ENCODE results near the gene NAT8.
"Not testable (repeated sequence)": the region's sequence is repeated elsewhere in the genome, so short reads cannot be mapped to it uniquely, and the experiment has no call there.

Gene NAT8

DNA sequence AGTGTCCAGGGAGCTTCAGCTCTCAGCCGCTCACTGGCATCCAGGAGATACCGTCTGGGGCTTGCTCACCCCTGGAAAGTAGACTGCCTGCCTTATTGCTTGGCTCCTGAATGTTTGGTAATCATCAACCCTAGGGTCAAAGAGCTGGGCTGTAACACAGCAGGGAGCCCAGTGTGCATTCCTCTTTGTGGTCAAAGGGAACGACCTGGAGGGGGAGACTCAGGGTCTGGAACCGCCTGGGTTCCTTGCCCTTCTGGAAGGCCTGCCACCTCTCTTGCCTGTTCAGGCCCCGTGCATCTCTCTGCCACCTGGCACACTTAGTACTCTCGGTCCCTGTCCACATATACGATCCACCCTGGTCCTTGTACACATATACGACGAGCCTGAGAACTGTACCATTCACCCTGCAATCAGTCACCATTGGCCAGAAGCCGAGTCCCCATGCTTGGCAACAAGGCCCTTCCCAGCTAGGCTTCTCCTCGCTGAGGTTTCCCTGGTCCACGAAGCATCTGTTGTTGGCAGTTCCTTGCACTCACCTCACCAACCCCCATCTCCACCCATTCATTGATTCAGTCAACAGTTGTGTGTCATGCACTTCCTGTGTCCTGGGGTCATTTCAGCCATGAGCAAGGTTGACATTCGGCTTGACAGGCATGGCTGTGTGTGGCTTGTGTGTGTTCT lies at the start of gene NAT8:
Gene NAT8, minus strand, starts transcription at position 85 of the 681 bp plus-strand sequence. CDS start 794 bp downstream, outside the sequence.
- peaks cover 0 to 3% of the 10 kb centered on the region in 2 donors for H3K4me1 ChIP-seq (ENCODE audit: control insufficient read depth in 1 of 2, insufficient read depth in 2 of 2, low read length in 2 of 2)
- H3K4me3 ChIP-seq (ENCODE audit: low read depth in 1 of 2, low read length in 2 of 2) = no peak within 1 kb of the TSS
- no peaks in the 10 kb centered on the region for H3K27me3 ChIP-seq (ENCODE audit: low read depth, low read length)
- no peaks in the 10 kb centered on the region for H3K36me3 ChIP-seq (ENCODE audit: control insufficient read depth in 1 of 2, insufficient read depth in 2 of 2, low read length in 2 of 2)
- H3K9me3 ChIP-seq (ENCODE audit: control insufficient read depth in 1 of 2, low read length in 2 of 2) = no peaks in the 10 kb centered on the region
- H3K27ac ChIP-seq (ENCODE audit: low read length) = no peak within 1 kb of the TSS

- H3K36me3 ChIP-seq (ENCODE audit: control insufficient read depth in 1 of 2, insufficient read depth in 2 of 2, low read length in 2 of 2); H3K4me1 ChIP-seq (ENCODE audit: control insufficient read depth in 1 of 2, insufficient read depth in 2 of 2, low read length in 2 of 2); H3K27me3 ChIP-seq (ENCODE audit: low read depth, low read length); H3K27ac ChIP-seq (ENCODE audit: low read length); H3K4me3 ChIP-seq (ENCODE audit: low read depth in 1 of 2, low read length in 2 of 2); H3K9me3 ChIP-seq (ENCODE audit: control insufficient read depth in 1 of 2, low read length in 2 of 2): not testable (repeated sequence)
Observed at GRCh38 chr2:73690372-73691088, 48.3 kb upstream of the NAT8 start.

DNA sequence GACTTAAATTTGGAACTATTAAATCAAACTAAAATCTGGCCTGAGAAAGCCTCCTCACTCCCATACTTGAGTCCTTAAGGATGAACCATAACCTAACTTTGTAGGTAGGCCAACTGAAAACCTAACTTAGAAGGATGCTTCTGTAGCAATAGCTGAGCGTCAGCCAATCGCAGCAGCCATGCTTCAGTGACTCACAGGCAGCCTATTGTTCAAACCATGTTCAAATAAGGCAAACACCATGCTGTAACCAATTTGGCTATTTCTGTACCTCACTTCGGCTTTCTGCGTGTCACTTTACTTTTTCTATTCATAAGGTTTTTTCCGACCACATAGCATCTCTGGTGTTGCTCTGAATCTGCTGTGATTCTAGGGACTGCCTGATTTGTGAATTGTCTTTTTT lies 46.3 kb upstream of the NAT8 start:
- H3K9me3 ChIP-seq (ENCODE audit: control insufficient read depth in 1 of 2, low read length in 2 of 2); H3K4me3 ChIP-seq (ENCODE audit: low read depth in 1 of 2, low read length in 2 of 2): not testable (repeated sequence)

DNA sequence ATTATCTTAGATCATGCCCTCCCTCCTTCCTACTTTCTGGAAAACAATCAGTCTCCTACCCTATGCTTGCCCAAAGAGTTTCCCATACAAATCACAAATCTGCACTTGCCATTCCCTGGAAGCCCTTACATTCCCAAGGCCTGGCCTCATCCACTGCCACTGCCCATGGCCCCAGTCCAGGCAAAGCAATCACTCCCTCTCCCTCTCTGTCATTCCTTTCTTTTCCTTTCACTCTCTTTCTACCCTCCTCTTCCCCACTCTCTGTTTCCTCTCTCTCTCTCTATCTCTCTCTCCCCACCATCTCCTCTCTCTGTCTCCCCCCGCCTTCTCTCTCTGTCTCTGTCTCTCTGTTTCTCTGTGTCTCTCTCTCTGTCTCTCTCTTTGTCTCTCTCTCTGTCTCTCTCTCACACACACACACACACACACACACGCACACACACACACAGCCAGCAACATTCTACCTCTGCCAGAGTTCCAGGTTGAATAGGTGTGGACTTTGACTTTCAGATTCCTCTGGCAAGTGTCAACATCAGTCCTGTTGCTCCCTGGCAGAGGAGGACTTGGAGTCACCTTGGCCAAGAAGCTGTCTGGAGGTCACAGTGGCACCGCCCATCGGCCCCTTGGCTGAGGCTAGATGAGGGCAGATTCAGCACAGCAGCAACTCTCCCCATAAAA lies 43.7 kb upstream of the NAT8 start:
- Histone ChIP-seq H3K27me3 (ENCODE audit: low read depth, low read length) (no peaks in the 10 kb centered on the region), H3K4me1 (ENCODE audit: control insufficient read depth in 1 of 2, insufficient read depth in 2 of 2, low read length in 2 of 2) (no peaks in the 10 kb centered on the region), H3K4me3 (ENCODE audit: low read depth in 1 of 2, low read length in 2 of 2) (no peak overlapping the region), H3K27ac (ENCODE audit: low read length) (no peak overlapping the region), H3K9me3 (ENCODE audit: control insufficient read depth in 1 of 2, low read length in 2 of 2) (no peaks in the 10 kb centered on the region), H3K36me3 (ENCODE audit: control insufficient read depth in 1 of 2, insufficient read depth in 2 of 2, low read length in 2 of 2) (no peaks in the 10 kb centered on the region)

More for the DNA sequence above, 46.3 kb upstream of the NAT8 start:
- H3K27ac ChIP-seq (ENCODE audit: low read length); H3K36me3 ChIP-seq (ENCODE audit: control insufficient read depth in 1 of 2, insufficient read depth in 2 of 2, low read length in 2 of 2); H3K27me3 ChIP-seq (ENCODE audit: low read depth, low read length); H3K4me1 ChIP-seq (ENCODE audit: control insufficient read depth in 1 of 2, insufficient read depth in 2 of 2, low read length in 2 of 2): not testable (repeated sequence)

DNA sequence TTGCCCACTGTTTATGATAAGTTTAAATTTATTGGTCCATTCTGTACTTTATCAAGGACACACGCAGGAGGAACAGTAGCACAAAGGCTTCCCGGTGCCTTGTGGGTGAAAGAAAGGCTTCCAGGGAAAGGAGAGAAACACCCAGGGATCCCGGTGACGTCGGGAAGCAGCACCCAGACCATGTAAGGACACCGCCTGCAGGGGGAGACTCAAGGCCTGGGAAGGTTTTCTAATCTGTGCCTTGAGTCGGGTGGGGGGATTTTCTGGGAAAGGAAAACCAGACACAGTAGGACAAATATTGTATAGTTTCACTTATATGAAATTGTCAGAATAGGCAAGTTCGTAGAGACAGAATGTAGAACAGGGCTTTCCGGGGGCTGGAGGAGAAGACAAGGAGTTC lies 42.7 kb upstream of the NAT8 start:
- H3K27ac ChIP-seq (ENCODE audit: low read length); H3K4me1 ChIP-seq (ENCODE audit: control insufficient read depth in 1 of 2, insufficient read depth in 2 of 2, low read length in 2 of 2); H3K27me3 ChIP-seq (ENCODE audit: low read depth, low read length); H3K4me3 ChIP-seq (ENCODE audit: low read depth in 1 of 2, low read length in 2 of 2); H3K36me3 ChIP-seq (ENCODE audit: control insufficient read depth in 1 of 2, insufficient read depth in 2 of 2, low read length in 2 of 2); H3K9me3 ChIP-seq (ENCODE audit: control insufficient read depth in 1 of 2, low read length in 2 of 2): not testable (repeated sequence)

GRCh38 chr2:73684325-73684724 lies 42.1 kb upstream of the NAT8 start:
- H3K4me1 ChIP-seq (ENCODE audit: control insufficient read depth in 1 of 2, insufficient read depth in 2 of 2, low read length in 2 of 2); H3K4me3 ChIP-seq (ENCODE audit: low read depth in 1 of 2, low read length in 2 of 2); H3K27ac ChIP-seq (ENCODE audit: low read length); H3K9me3 ChIP-seq (ENCODE audit: control insufficient read depth in 1 of 2, low read length in 2 of 2); H3K36me3 ChIP-seq (ENCODE audit: control insufficient read depth in 1 of 2, insufficient read depth in 2 of 2, low read length in 2 of 2); H3K27me3 ChIP-seq (ENCODE audit: low read depth, low read length): not testable (repeated sequence)

GRCh38 chr2:73679951-73680571 lies 37.8 kb upstream of the NAT8 start:
- H3K9me3 ChIP-seq (ENCODE audit: control insufficient read depth in 1 of 2, low read length in 2 of 2); H3K36me3 ChIP-seq (ENCODE audit: control insufficient read depth in 1 of 2, insufficient read depth in 2 of 2, low read length in 2 of 2): not testable (repeated sequence)

DNA sequence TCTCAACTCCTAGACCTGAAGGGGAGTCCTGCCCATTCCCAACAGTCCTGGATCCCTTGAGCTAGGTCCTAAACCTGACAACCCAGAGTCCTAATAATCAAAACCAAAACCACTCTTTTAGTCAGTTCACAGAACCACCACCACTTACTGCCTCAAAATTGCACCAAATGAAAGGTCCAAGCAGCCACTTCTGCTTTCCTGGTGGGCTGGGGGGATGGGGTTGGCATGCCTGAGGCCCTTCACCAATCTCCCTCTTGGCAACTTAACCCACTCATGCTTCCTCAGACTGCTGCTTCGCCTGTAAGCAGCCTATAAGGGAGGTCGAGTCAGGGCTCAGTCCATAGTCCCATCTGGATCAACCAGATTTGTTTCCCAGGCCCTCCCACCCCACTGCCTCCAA lies 37.0 kb upstream of the NAT8 start:
- H3K36me3 ChIP-seq (ENCODE audit: control insufficient read depth in 1 of 2, insufficient read depth in 2 of 2, low read length in 2 of 2); H3K27me3 ChIP-seq (ENCODE audit: low read depth, low read length); H3K4me3 ChIP-seq (ENCODE audit: low read depth in 1 of 2, low read length in 2 of 2); H3K4me1 ChIP-seq (ENCODE audit: control insufficient read depth in 1 of 2, insufficient read depth in 2 of 2, low read length in 2 of 2); H3K9me3 ChIP-seq (ENCODE audit: control insufficient read depth in 1 of 2, low read length in 2 of 2); H3K27ac ChIP-seq (ENCODE audit: low read length): not testable (repeated sequence)

More at GRCh38 chr2:73679951-73680571, 37.8 kb upstream of the NAT8 start:
- not testable (repeated sequence) for H3K4me3 ChIP-seq (ENCODE audit: low read depth in 1 of 2, low read length in 2 of 2); H3K4me1 ChIP-seq (ENCODE audit: control insufficient read depth in 1 of 2, insufficient read depth in 2 of 2, low read length in 2 of 2); H3K27ac ChIP-seq (ENCODE audit: low read length); H3K27me3 ChIP-seq (ENCODE audit: low read depth, low read length)

DNA sequence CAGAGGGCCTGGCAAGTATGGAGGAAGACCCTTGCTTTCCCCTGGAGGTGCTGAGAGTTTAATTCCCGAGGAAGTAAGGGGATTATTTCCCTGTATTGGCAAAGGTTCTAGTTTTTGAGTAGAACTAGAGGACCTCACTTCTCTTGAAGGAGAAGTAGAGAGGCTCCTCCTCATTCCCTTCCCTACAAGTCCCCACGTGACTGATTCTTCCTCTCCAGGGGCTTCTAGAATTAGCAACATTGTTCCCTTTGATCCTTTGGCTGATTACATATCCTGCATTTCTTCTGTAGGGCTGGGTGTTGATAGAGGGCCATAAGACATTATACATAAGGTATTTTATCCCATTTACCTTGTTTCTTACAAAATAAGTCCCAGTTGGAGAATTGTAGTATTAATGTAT lies 35.8 kb upstream of the NAT8 start:
- not testable (repeated sequence) for H3K4me1 ChIP-seq (ENCODE audit: control insufficient read depth in 1 of 2, insufficient read depth in 2 of 2, low read length in 2 of 2); H3K4me3 ChIP-seq (ENCODE audit: low read depth in 1 of 2, low read length in 2 of 2); H3K27me3 ChIP-seq (ENCODE audit: low read depth, low read length); H3K9me3 ChIP-seq (ENCODE audit: control insufficient read depth in 1 of 2, low read length in 2 of 2); H3K36me3 ChIP-seq (ENCODE audit: control insufficient read depth in 1 of 2, insufficient read depth in 2 of 2, low read length in 2 of 2); H3K27ac ChIP-seq (ENCODE audit: low read length)

- not testable (repeated sequence) for H3K27ac ChIP-seq (ENCODE audit: low read length); H3K36me3 ChIP-seq (ENCODE audit: control insufficient read depth in 1 of 2, insufficient read depth in 2 of 2, low read length in 2 of 2); H3K9me3 ChIP-seq (ENCODE audit: control insufficient read depth in 1 of 2, low read length in 2 of 2)
Observed at GRCh38 chr2:73676211-73676610, 34.0 kb upstream of the NAT8 start.

DNA sequence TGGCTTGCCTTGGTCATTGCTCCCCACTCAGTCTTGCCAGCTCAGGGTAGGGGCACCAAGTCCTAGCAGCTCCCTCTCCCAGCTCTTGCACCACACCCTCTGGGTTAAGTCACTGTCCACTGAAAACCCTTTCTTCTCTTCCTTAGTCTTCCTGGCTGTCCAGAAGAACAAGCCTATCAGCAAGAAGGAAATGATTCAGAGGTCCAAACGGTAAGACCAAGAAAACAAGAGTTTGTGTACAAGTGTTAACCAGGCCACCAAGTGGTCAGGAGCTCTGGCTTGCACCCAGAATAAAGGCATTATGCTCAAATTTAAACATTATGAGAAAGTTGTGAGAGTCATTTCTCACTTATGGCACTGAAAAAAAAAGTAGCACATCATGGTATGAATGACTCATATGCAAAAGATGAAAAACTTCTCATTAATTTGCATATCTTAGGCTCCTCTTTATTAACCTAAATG lies 32.5 kb upstream of the NAT8 start:
- H3K4me1 ChIP-seq (ENCODE audit: control insufficient read depth in 1 of 2, insufficient read depth in 2 of 2, low read length in 2 of 2); H3K27ac ChIP-seq (ENCODE audit: low read length); H3K9me3 ChIP-seq (ENCODE audit: control insufficient read depth in 1 of 2, low read length in 2 of 2); H3K27me3 ChIP-seq (ENCODE audit: low read depth, low read length); H3K36me3 ChIP-seq (ENCODE audit: control insufficient read depth in 1 of 2, insufficient read depth in 2 of 2, low read length in 2 of 2); H3K4me3 ChIP-seq (ENCODE audit: low read depth in 1 of 2, low read length in 2 of 2): not testable (repeated sequence)

More at GRCh38 chr2:73676211-73676610, 34.0 kb upstream of the NAT8 start:
- H3K27me3 ChIP-seq (ENCODE audit: low read depth, low read length); H3K4me1 ChIP-seq (ENCODE audit: control insufficient read depth in 1 of 2, insufficient read depth in 2 of 2, low read length in 2 of 2); H3K4me3 ChIP-seq (ENCODE audit: low read depth in 1 of 2, low read length in 2 of 2): not testable (repeated sequence)

Measured in muscle layer of duodenum (tissue), 2 donors.